Eye (tissue), 1 donor: ENCODE measurements around the gene BSN.
A peak's percentile ranks its signal among the peaks of the same experiment; 100 is the strongest.
"Not testable (repeated sequence)": the region's sequence is repeated elsewhere in the genome, so short reads cannot be mapped to it uniquely, and the experiment has no call there.

Experiments
- DNase-seq: peaks from one replicate; pipeline ENCODE4 v3.0.0-alpha.2; 2015

Gene BSN

GRCh38 chr3:49534581-49535441 is 19.5 kb upstream of the BSN start:
- peak; percentile 81 for DNase-seq

- no peak for DNase-seq
Measured at GRCh38 chr3:49535971-49536874, 18.1 kb upstream of the BSN start.

- no peak for DNase-seq
Measured at GRCh38 chr3:49536875-49537533, 17.3 kb upstream of the BSN start.

- peak; percentile 98 for DNase-seq
Measured at GRCh38 chr3:49539659-49540560, 14.4 kb upstream of the BSN start.

- DNase-seq = no peak
Measured at GRCh38 chr3:49552087-49552486, 2.2 kb upstream of the BSN start.

- no peak for DNase-seq
Measured at GRCh38 chr3:49553324-49553691, 969 bp upstream of the BSN start.

GRCh38 chr3:49554633-49555265 is 472 bp downstream of the BSN start:
- DNase-seq = peak; percentile 87

- no peak for DNase-seq
Measured at GRCh38 chr3:49556500-49557275, 2.4 kb downstream of the BSN start.

GRCh38 chr3:49563040-49563578 is 8.8 kb downstream of the BSN start:
- no peak for DNase-seq

GRCh38 chr3:49563766-49564165 is 9.5 kb downstream of the BSN start:
- no peak for DNase-seq

- no peak for DNase-seq
Measured at GRCh38 chr3:49566312-49566711, 12.0 kb downstream of the BSN start.

GRCh38 chr3:49567406-49567805 is 13.1 kb downstream of the BSN start:
- DNase-seq = no peak

GRCh38 chr3:49568965-49569364 is 14.7 kb downstream of the BSN start:
- no peak for DNase-seq

GRCh38 chr3:49570028-49570654 is 15.9 kb downstream of the BSN start:
- no peak for DNase-seq

- DNase-seq = no peak
Measured at GRCh38 chr3:49582177-49582576, 27.9 kb downstream of the BSN start.

GRCh38 chr3:49585261-49585755 is 31.0 kb downstream of the BSN start:
- not testable (repeated sequence) for DNase-seq

GRCh38 chr3:49591615-49592014 is 37.3 kb downstream of the BSN start:
- no peak for DNase-seq

GRCh38 chr3:49593041-49593440 is 38.8 kb downstream of the BSN start:
- no peak for DNase-seq

GRCh38 chr3:49600781-49601180 is 46.5 kb downstream of the BSN start:
- DNase-seq = no peak
